Astrocyte of the cerebellum (primary cell): ENCODE data around the gene KLHL35.

Experiments used
- DNase-seq: peaks from one replicate; pipeline ENCODE4 v3.0.0-alpha.2; 2011; ENCODE audit warnings: low read depth
- H3K4me3 ChIP-seq: 2 replicates; pipeline ENCODE4 v1.5.1; 2011; ENCODE audit warnings: mild to moderate bottlenecking, low read depth, low read length, moderate library complexity
- CTCF ChIP-seq: IDR thresholded peaks from 2 replicates; pipeline ENCODE4 v1.5.1; 2012; ENCODE audit warnings: low read length, low read depth, moderate library complexity, mild to moderate bottlenecking; ENCODE audit errors: missing control alignments
- in situ Hi-C: cut with HindIII; loops from 2 replicates; pipeline ENCODE4 v1.10.0; 2017; ENCODE audit warnings: low sequenced_read_pairs

Gene KLHL35

DNA sequence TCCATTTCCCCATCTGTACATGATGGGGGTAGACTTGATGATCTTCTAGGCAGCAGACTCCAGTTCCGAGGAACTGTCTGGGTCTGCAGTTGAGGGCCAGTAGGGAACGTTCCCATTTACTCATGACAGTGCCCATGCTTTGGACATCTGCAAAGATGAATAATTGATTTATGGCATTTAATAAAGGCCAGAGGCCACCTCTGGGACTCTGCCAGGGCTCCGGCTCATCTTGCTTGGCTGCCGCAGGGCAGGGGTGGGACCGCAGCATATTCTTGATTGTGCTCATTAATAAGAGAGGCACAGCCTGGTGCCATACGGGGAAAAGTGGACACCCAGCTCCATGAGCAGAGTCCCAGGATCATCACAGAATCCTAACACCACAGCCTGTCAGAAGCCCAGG is 28.1 kb upstream of the KLHL35 start:
- no peak for DNase-seq
- in situ Hi-C loops, result no loop called here
- no peak for TF ChIP-seq CTCF
- H3K4me3 ChIP-seq, result no peak overlapping the region

DNA sequence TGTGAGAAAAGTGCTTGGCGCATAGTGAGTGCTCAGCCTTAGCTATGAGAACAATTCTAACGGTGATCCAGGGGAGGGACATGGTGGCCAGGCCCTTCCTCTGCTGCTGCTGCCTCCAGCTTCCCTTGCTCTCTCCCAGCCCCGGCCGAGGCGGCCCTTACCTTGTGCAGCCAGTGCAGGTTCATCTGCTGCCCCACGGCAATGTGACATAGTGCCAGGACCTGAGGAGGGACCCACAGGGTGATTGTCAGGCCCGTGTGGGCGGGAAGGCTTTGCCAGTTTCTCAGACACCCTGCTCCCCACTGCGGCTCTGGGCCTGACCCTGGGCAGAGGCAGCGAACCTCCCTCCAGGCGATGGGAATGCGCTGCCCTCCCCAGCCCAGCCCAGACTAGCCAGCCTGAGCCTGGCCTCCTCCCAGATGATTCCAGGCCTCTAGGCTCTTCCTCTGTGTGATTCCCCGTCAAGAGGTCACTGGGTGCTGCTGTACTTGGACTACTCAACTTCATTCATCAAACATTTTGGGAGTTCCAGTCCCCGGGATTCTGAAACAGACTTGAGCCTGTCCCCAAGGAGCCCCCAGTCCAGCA is 23.7 kb upstream of the KLHL35 start:
- no peak overlapping the region for H3K4me3 ChIP-seq
- in situ Hi-C loops, result no loop called here
- no peak for TF ChIP-seq CTCF
- no peak for DNase-seq

GRCh38 chr11:75454987-75455386 is 22.0 kb upstream of the KLHL35 start:
- no peak for DNase-seq
- H3K4me3 ChIP-seq, result no peak overlapping the region
- TF ChIP-seq CTCF, result no peak
- in situ Hi-C loops, result no loop called here

DNA sequence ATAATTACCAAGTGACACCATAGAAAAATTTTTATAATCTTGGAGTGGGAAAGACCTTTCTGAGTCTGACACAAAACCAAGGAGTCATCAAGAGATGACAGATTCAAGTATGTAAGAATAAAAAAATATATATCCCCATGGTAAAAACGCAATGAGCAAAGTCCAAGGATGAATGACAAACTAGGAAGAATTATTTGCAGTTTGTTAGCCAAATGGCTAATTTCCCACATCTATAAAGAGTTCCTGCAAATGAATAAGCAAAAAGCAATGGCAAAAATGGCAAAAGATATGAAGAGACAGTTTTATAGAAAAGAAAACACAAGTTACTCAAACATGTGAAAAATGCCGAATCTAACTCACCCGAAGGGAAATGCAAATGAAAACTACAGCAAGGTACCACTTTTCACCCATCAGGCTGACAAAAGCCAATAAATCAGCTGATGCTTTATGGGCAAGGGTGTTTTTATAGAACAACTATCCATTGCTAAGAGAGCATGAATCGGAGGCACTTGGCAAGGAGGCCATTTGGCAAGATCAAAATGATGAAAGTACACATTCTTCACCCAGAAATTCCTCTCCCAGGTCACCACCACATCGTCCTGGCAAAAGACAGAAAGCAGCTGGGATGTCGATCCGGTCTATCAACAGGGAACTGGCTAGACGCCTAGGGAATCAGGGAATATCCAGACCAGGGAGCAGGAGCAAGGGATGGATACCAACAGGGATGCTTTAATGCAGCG is 21.1 kb upstream of the KLHL35 start:
- DNase-seq, result peak; percentile 91

GRCh38 chr11:75450826-75451821 is 18.1 kb upstream of the KLHL35 start:
- TF ChIP-seq CTCF, result peak; percentile 56
- no peak for DNase-seq
- in situ Hi-C loops, result no loop called here
- H3K4me3 ChIP-seq, result no peak overlapping the region

More for the DNA sequence above, 21.1 kb upstream of the KLHL35 start:
- H3K4me3 ChIP-seq, result no peak overlapping the region
- TF ChIP-seq CTCF, result no peak
- in situ Hi-C loops, result no loop called here

DNA sequence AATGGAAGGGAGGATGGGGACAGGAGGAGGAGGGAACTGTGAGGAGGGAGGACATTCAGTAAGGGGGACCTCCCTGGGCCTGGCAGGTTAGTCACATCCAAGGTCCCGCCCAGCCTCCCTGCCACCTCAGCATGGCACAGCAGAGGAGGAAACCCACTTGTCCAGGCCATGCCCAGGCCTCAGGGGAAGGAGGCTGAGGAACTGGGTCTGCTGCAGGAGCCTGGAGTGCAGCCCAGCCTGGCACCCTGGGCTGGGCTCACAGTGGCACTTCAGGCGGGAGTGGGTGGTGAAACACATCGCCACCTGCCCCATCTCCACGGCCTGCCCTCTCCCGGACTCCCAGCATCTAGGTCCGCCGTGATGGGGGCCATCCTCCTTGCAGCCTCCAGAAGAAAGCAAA is 17.2 kb upstream of the KLHL35 start:
- TF ChIP-seq CTCF, result no peak
- no peak overlapping the region for H3K4me3 ChIP-seq
- in situ Hi-C loops, result no loop called here
- no peak for DNase-seq
